Activated CD4-positive, alpha-beta T cell treated with anti-CD3 and anti-CD28 coated beads, Interleukin-2, Interleukin-6, amounts not matched to agents 100 ng/mL and 50 ng/mL, durations not matched to agents 16 hours and 8 hours (primary cell): ENCODE results near the gene THAP9.

Source experiments
- DNase-seq: peaks from one replicate; pipeline ENCODE4 v3.0.0-alpha.2; 2020

THAP9 gene

GRCh38 chr4:82969414-82969813, 68.9 kb downstream of the THAP9 start:
- DNase-seq: no peak
